Stimulated activated CD8-positive, alpha-beta memory T cell treated with anti-CD3 and anti-CD28 coated beads, Interleukin-4, amount 100 ng/mL, for 4 hours (primary cell): ENCODE data around the gene FSIP2.
"Not testable (repeated sequence)": the region's sequence is repeated elsewhere in the genome, so short reads cannot be mapped to it uniquely, and the experiment has no call there.

Experiments used
- DNase-seq, 2 donors: peaks; one replicate each; pipeline ENCODE4 v3.0.0-alpha.2; 2020; ENCODE audit warnings: low read depth in 2 of 2, low spot score in 1 of 2

The FSIP2 gene

GRCh38 chr2:185807351-185807750, 68.7 kb downstream of the FSIP2 start:
- no peak for DNase-seq

- DNase-seq: no peak
Observed at GRCh38 chr2:185811580-185811979, 73.0 kb downstream of the FSIP2 start.

DNA sequence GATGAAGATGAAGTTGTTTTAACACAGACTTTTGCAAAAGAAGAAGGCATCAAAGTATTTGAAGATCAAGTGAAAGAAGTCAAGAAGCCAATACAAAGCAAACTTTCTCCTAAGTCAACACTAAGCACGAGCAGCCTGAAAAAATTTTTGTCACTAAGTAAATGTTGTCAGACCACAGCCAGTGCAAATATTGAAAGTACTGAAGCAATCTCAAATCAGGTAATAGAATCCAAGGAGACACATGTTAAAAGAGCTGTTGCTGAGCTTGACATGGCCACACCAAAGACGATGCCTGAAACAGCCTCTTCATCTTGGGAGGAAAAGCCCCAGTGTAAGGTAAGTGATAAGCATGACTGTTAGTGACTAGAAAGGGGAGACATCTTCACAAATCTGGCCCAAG, 75.1 kb downstream of the FSIP2 start:
- DNase-seq: no peak

- DNase-seq: no peak
Observed at GRCh38 chr2:185817991-185818390, 79.4 kb downstream of the FSIP2 start.

DNA sequence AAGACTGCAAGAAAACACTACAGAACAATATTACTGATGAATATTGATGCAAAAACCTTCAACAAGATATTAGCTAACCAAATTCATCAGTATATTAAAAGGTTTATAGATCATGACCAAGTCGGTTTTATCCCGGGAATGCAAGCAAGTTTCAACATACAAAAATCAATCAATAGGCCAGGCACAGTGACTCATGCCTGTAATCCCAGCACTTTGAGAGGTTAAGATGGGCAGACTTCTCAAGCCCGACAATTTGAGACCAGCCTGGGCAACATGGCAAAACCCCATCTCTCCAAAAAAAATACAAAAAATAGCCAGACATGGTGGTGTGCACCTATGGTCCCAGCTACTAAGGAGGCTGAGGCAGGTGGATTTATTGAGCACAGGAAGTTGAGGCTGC, 82.9 kb downstream of the FSIP2 start:
- DNase-seq: no peak

- DNase-seq: no peak
Observed at GRCh38 chr2:185823773-185824172, 85.2 kb downstream of the FSIP2 start.

GRCh38 chr2:185825557-185825956, 87.0 kb downstream of the FSIP2 start:
- no peak for DNase-seq

DNA sequence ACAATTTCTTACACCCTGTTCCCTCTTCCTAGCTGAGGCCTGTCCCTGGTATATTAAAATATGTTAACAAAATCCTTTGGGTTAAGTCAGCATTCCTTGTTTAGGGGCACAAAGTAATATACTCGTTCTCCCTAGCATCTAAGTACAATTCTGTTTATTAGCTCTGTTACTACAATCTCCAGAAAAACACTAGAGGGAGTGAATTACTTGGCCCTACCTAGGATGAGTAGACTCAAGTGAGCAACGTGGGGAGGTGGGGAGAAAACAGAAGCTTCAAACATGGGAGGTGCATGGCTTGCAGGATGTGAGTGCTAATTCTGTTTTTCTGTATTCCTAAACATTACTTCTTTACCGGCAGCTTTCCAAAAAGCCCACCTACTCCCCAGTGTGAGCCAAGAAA, 89.7 kb downstream of the FSIP2 start:
- DNase-seq: no peak

DNA sequence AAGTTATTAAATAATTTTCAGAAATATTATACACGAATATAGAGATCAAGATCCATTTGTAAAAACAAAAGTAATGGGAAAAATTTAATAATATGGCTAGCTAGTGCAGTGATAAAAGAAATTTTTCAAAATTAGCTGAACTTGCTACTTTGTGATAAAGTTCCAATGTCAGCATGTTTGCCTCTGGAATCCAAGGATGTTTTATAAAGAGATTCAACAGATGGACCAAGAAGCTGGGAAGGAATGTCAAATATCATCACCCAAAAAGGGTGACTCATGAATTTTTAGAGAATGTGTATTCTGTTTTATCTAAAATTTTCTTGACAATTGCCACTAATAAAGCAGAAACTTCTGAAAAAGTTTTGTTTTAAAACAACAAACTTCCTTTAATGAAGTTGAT, 95.3 kb downstream of the FSIP2 start:
- DNase-seq: no peak

- no peak for DNase-seq
Observed at GRCh38 chr2:185835974-185836373, 97.4 kb downstream of the FSIP2 start.

DNA sequence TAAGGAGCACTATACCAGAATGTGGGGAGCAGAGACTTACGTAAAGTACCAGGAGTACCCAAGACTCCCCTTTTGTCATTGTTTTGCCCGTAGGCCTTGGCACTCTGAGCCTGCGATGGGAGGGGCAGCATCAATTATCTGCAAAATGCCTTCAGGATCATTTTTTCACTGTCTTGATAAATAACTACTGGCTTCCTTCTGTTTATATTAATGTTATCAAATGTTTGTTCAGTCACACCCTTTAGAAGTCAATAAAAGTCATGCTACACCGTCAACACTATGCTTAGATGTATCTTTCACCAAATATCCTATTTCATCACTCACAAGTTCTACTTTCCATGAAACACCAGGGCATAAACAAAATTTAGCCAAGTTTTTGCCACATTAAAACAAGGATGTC, 116.3 kb downstream of the FSIP2 start:
- no peak for DNase-seq

DNA sequence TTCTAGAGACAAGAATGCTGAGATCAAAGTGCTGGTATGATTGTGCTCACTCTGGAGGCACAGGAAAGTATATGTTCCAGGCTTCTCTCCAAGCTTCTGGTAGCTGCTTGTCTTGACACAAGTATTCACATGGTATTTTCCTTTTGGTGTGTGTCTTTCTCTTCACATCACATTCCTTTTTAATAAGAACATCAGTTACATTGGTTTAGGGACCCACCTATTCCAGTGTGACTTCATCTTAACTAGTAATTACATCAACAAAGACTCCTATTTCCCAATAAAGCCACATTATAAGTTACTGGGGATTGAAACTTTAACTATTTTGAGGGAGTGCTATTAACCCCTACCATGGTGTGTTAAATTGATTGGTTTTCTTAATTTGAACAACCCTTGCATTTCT, 119.1 kb downstream of the FSIP2 start:
- no peak for DNase-seq

- DNase-seq: no peak
Observed at GRCh38 chr2:185859506-185859905, 120.9 kb downstream of the FSIP2 start.

DNA sequence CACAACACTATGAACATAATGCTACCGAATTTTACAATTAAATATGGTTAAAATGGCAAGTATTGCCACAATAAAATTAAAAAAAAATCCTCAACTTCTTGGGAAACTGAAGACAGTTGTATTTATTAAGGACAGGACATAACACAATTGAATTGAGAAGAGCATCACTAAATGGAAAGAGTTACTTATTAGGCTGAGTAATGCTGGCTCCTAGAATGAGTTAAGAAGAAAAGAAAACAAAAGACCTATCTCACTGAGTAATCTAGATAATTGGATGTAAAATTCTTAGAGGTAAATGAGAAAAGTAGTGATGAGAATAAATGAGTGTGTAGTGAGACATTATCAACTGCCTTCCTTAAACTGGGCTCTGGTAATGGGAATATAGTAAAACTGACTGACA, 121.7 kb downstream of the FSIP2 start:
- DNase-seq: no peak

GRCh38 chr2:185862657-185863398, 124.2 kb downstream of the FSIP2 start:
- no peak for DNase-seq

DNA sequence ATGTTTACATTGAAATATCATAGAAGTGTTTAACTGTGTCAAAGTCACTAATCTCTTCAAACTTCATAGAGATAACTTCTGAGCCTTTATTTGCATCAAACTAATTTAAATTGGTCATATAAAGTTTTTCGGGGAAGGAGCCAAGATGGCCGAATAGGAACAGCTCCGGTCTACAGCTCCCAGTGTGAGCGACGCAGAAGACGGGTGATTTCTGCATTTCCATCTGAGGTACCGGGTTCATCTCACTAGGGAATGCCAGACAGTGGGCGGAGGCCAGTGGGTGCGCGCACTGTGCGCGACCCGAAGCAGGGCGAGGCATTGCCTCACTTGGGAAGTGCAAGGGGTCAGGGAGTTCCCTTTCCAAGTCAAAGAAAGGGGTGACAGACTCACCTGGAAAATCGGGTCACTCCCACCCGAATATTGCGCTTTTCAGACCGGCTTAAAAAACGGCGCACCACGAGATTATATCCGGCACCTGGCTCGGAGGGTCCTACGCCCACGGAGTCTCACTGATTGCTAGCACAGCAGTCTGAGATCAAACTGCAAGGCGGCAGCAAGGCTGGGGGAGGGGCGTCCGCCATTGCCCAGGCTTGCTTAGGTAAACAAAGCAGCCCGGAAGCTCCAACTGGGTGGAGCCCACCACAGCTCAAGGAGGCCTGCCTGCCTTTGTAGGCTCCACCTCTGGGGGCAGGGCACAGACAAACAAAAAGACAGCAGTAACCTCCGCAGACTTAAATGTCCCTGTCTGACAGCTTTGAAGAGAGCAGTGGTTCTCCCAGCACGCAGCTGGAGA, 126.1 kb downstream of the FSIP2 start:
- not testable (repeated sequence) for DNase-seq

DNA sequence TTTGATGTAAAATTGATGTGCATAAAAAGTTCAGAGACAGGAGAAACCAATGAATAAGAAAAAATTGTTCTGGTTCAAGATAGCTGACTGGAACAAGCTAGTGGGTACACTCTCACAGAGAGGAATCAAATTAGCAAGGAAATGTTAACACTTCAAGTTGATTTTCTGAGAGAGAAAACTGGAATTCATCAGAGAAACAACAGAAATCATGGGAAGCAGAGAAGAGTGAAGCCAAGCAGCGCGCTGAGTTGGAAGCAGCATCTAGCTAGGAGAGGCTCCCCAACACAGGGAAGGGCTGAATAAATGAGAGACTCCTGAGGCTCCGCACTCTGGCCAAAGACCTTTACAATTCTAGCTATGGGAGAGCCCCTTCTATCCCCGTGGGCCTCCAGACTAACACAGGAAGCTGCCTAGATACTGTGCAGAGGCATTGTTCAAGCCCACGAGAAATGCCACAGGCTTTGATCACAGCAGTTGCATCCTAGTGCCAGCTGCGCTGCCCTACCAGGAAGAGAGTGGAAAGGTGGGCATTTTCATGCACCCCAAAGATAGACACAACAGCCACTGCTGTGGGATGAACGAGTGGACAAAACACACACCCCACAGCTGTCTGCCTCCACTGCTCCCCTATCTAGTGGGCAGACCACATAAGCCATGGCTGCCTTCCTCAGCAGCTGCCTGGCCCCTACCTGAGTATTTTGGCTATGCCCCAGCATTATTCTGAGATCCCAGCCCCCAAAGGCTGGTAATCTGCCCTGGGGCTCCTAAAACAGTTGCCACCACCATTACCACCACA, 136.7 kb downstream of the FSIP2 start:
- no peak for DNase-seq

- no peak for DNase-seq
Observed at GRCh38 chr2:185876234-185876633, 137.6 kb downstream of the FSIP2 start.

DNA sequence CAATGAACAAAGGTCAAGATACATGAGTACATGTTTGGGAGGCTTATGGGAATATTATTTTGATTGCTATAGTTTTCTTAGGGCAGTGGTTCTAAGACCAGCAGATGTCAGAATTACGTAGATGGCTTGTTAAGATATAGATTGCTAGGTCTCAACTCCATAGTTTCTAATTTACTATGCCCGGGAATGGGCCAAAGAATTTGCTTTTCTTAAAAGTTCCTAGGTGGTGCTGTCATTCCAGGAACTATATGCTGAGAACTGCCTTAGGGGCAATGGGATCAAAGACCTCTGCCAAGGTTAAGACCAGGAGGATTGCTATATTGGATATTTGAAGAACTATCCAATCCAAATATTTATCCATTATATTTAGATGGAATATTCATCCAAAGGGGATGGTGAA, 141.8 kb downstream of the FSIP2 start:
- DNase-seq: no peak
